ENCODE results near the gene POLN. TPM values are rescaled to one million over a fixed set of nuclear protein-coding genes. Genes with fewer than 3 reads are reported as not detected.
"Not testable (repeated sequence)": the region's sequence is repeated elsewhere in the genome, so short reads cannot be mapped to it uniquely, and the experiment has no call there.

The POLN gene
- total RNA-seq, 4 donors from 2014 or later = 0.27 to 2.6 (median 1.4) TPM

- Histone ChIP-seq H3K27ac (peak overlapping the region in 1 of 4 donors; percentile 66), H3K36me3 (no peaks in the 10 kb centered on the region), H3K9me3 (no peaks in the 10 kb centered on the region), H3K4me1 (peaks cover 0 to 31% (median 6%) of the 10 kb centered on the region in 4 donors), H3K27me3 (no peaks in the 10 kb centered on the region), H3K4me3 (no peak overlapping the region)
- WGBS, 2 donors (ENCODE audit: low coverage in 1 of 2) = 96 to 100% methylated on average over 1 to 7 of the region's 7 CpGs
- TF ChIP-seq EP300 (IDR thresholded peaks at IDR 0.05; ENCODE audit: low read depth) = no peak
- TF ChIP-seq POLR2A (IDR thresholded peaks at IDR 0.05) = no peak
- no peak for TF ChIP-seq CTCF (IDR thresholded peaks at IDR 0.05)
- no peak for TF ChIP-seq POLR2AphosphoS5 (IDR thresholded peaks at IDR 0.05)
- in situ Hi-C loops (cut with MboI; ENCODE audit: low pct_ligation_motif_present in 1 of 4, low pct_unique_long_range_greater_than_20kb in 1 of 4, low sequenced_read_pairs in 3 of 4) = no loop called here
- DNase-seq = no peak
- intact Hi-C loops (cut with DNase I; ENCODE audit: low total_unique reads) = no loop called here
Observed at GRCh38 chr4:2165391-2165790, 76.5 kb downstream of the POLN start.

GRCh38 chr4:2163311-2163821 lies 78.6 kb downstream of the POLN start:
- TF ChIP-seq POLR2A (IDR thresholded peaks at IDR 0.05) (no peak), POLR2AphosphoS5 (IDR thresholded peaks at IDR 0.05) (no peak), EP300 (IDR thresholded peaks at IDR 0.05; ENCODE audit: low read depth) (no peak), CTCF (IDR thresholded peaks at IDR 0.05) (no peak)
- 60 to 70% methylated on average over 10 to 19 of the region's 19 CpGs for WGBS, 2 donors (ENCODE audit: low coverage in 1 of 2)
- Histone ChIP-seq H3K9me3 (no peaks in the 10 kb centered on the region), H3K4me3 (no peak overlapping the region), H3K36me3 (no peaks in the 10 kb centered on the region), H3K27ac (peak overlapping the region in 2 of 4 donors; percentile 34 to 57), H3K4me1 (peaks cover 0 to 35% (median 6%) of the 10 kb centered on the region in 4 donors), H3K27me3 (no peaks in the 10 kb centered on the region)
- peak; percentile 47 for DNase-seq
- in situ Hi-C loops (cut with MboI; ENCODE audit: low pct_ligation_motif_present in 1 of 4, low pct_unique_long_range_greater_than_20kb in 1 of 4, low sequenced_read_pairs in 3 of 4) = no loop called here
- intact Hi-C loops (cut with DNase I; ENCODE audit: low total_unique reads) = no loop called here

- in situ Hi-C loops (cut with MboI; ENCODE audit: low pct_ligation_motif_present in 1 of 4, low pct_unique_long_range_greater_than_20kb in 1 of 4, low sequenced_read_pairs in 3 of 4); H3K27me3 ChIP-seq; H3K36me3 ChIP-seq; H3K27ac ChIP-seq; intact Hi-C loops (cut with DNase I; ENCODE audit: low total_unique reads); H3K4me3 ChIP-seq; DNase-seq; H3K9me3 ChIP-seq: not testable (repeated sequence)
- H3K4me1 ChIP-seq = peaks cover 0 to 24% (median 6%) of the 10 kb centered on the region in 4 donors
- WGBS, 2 donors (ENCODE audit: low coverage in 1 of 2) = 96% methylated on average over 34 of the region's 40 CpGs; no CpG with 5 or more reads in 1 of the 2 donors
Observed at GRCh38 chr4:2161092-2161703, 80.7 kb downstream of the POLN start.

GRCh38 chr4:2159931-2160330 lies 82.0 kb downstream of the POLN start:
- in situ Hi-C loops (cut with MboI; ENCODE audit: low pct_ligation_motif_present in 1 of 4, low pct_unique_long_range_greater_than_20kb in 1 of 4, low sequenced_read_pairs in 3 of 4) = no loop called here
- no peaks in the 10 kb centered on the region for H3K36me3 ChIP-seq

More at GRCh38 chr4:2159931-2160330, 82.0 kb downstream of the POLN start:
- Histone ChIP-seq H3K9me3 (no peaks in the 10 kb centered on the region), H3K27me3 (no peaks in the 10 kb centered on the region), H3K4me3 (no peak overlapping the region), H3K4me1 (peaks cover 0 to 18% (median 3%) of the 10 kb centered on the region in 4 donors), H3K27ac (no peak overlapping the region)
- TF ChIP-seq CTCF (IDR thresholded peaks at IDR 0.05) = no peak
- no peak for TF ChIP-seq POLR2A (IDR thresholded peaks at IDR 0.05)
- TF ChIP-seq EP300 (IDR thresholded peaks at IDR 0.05; ENCODE audit: low read depth) = no peak
- no peak for TF ChIP-seq POLR2AphosphoS5 (IDR thresholded peaks at IDR 0.05)
- WGBS, 2 donors (ENCODE audit: low coverage in 1 of 2) = 77 to 80% methylated on average over 2 of the region's 2 CpGs
- intact Hi-C loops (cut with DNase I; ENCODE audit: low total_unique reads) = no loop called here
- DNase-seq = no peak

Data from transverse colon (tissue), 4 donors.